T-helper 1 cell treated with Interleukin-12 subunit alpha and Interleukin-12 subunit beta and Interleukin-4 antibody, amounts not matched to agents 30 ng/mL and 1 ng/mL, for 36 hours (primary cell): ENCODE measurements around the gene TBX4. TPM values are rescaled to one million over a fixed set of nuclear protein-coding genes. Genes with fewer than 3 reads are reported as not detected.

Experiments used
- intact Hi-C: fragments of 100-400 bp; cut with micrococcal nuclease; formaldehyde crosslinking; loops from one replicate; pipeline ENCODE4 v1.15.1; 2024
- total RNA-seq: library from RNA; stranded (reverse); gene quantifications from 2 replicates; pipeline ENCODE4 v1.2.3, GENCODE V29; 2022

TBX4 gene
- total RNA-seq, 1 donor from 2014 or later, result not detected

DNA sequence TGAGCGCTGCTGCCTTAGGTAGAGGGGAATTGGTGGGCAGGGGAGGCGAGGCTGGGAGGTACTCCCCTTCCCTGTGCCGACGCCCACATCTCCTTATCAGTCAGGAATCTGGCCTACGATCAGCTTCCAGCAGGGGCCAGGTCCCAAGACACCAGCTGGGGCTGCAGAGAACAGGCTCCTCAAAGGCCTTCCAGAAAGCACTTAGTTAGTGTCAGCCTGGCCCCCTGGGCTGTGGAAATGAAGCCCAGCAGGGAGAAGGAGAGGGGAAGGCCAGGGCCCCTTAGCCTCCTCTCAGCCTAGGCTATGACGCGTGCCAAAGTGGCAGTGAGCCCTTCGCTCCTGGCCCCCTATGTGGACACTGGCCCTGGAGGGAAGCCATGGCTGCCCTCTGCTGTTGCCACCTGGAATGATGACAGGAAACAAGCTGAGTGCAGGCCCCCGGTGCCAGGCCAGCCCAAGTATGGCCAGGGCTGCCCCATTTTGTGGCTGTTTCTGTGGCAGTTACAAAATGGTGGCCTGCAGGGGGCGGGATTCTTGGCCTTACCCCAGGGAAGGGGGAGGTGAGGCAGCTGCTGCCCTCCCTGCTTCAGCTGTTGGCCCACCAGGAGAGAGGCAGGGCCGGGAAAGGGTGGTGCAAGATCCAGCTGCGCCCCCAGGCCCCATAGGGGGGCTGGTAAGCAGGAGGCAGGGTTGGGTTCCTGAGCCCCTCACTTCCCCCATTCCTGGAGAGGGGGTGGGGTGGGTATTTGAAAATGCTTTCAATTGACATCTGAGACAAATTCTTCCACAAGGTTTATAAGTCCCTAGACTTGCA is 11.3 kb downstream of the TBX4 start:
- intact Hi-C loops, result no loop called here

DNA sequence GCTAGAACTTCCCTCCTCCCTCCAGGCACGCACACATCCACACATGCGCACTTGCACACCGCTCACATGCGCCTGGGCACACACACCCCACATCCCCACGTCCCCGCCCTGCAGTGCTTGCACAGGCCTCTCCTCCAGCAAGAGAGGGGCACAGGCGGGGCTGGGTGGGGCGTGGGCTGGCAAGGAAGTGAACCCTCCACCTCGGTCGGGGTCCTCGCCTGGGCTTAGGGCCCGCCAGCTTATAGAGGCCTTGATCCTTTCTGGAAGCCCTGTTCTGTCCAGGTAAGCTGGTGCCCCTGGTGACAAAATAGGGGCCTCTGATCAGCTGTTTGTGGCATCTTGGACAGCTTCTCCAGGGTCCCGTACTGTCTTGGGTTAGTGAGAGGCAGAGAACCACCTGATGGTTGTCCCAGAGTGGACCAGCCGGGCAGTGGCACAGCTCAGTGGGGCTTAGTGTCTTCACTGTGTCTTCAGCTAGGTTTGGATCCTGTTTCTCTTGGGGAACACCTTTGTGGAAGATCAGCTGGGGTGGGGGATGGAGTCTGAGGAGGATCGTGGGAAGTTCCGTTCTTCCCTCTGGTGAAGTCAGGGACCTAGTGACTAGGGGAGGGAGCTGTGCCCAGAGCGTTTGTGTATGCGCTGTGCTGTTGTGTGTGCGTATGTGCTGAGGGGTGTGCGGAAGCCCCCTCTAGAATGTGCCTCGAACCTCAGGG is 12.1 kb downstream of the TBX4 start:
- intact Hi-C loops, result no loop called here

DNA sequence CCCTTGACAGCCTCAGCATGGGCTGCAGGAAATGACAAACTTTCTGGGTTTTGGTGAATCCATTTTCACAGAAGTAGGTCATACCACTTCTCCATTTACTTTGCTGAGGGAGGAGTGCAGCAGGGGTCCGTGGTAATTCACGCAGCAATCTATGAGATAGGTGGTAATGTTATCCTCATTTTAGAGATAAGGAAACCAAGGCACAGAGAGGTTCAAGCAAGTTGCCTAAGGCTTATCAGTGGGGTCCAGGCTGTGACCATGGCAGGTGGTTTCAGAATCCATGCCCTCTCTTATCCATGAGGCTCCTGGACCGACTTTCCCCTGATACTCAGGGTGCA is 12.6 kb downstream of the TBX4 start:
- intact Hi-C loops, result no loop called here

DNA sequence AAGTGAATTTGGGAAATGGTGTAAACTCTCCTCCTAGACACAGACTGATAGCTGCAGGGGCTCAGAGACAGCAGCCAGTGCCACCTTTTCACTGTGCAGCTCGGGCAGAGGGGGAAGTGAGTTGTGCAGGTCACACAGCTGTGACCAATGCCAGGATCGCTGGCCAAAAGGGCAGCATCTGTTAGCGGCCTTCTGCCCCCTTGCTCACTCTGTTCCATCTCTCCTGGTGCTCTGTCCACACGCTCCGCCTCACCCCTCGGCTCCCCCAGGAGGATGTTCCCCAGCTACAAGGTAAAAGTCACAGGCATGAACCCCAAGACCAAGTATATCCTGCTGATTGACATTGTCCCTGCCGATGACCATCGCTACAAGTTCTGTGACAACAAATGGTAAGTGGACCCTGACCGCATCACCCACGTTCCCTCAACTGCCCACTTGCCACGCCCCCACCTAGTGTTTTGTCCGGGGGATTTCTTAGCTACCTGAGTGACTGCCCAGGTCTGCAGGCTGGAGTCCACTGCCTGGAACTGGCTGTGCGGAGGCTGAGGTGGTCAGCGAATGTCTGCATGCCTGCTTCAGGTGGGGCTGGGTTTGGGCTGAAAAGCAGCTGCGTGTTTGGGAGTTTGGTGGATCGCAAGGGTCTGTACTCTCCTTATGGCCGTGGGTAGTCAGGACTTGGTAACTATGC is 13.5 kb downstream of the TBX4 start:
- intact Hi-C loops, result no loop called here

DNA sequence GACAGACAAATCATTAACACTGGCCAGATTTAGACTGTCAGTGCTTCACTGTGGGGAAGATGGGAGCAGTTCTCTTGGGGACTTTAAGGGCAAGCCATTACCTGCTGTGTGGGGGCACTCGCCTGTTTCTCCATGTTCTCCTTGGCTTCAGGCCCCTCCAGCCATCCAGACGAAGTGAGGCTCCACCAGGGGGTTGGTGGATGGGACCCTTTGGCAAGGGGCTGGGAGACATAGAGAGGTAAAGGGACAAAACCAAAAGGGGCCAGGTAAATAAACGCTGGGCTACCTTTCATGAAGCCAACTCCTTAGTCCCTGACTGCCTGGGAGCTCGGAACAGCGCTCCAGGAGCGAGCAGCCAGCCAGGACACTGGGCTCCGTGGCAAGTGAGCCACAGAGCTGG is 14.0 kb downstream of the TBX4 start:
- intact Hi-C loops, result no loop called here

DNA sequence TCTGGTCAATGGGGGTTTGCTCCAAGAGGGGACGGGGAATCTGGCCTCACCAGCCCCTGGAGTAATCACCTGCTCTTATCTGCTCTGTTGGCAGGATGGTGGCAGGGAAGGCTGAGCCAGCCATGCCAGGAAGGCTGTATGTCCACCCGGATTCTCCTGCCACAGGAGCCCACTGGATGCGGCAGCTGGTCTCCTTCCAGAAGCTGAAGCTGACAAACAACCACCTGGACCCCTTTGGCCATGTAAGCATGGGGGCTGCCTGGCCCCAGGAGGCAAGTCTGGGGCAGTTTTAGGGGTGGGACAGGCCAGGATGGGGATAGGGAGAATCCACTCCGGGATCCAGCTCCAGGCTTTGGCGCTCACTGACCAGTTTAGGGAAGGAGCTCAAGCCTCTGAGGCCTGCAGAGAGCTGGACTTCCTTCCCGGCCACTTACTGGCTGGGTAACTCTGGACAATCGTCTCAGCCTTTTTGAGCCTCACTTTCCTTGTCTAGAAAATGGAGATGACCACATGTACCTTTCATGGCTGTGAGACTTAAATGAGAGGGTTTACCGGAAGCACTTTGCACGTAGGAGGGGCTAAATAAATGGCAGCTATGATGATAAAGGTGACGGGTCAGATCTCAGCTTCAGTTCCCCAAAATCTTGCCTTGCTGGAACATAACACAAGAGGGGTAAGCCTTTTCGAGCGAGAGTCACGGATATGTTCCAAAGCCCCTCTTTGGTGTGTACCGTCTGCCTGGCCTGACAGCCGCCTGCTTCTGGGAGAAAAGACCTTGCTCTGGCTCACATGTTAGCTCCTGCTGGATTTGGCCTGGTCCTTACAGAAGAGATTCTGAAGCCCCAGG is 15.4 kb downstream of the TBX4 start:
- intact Hi-C loops, result no loop called here

DNA sequence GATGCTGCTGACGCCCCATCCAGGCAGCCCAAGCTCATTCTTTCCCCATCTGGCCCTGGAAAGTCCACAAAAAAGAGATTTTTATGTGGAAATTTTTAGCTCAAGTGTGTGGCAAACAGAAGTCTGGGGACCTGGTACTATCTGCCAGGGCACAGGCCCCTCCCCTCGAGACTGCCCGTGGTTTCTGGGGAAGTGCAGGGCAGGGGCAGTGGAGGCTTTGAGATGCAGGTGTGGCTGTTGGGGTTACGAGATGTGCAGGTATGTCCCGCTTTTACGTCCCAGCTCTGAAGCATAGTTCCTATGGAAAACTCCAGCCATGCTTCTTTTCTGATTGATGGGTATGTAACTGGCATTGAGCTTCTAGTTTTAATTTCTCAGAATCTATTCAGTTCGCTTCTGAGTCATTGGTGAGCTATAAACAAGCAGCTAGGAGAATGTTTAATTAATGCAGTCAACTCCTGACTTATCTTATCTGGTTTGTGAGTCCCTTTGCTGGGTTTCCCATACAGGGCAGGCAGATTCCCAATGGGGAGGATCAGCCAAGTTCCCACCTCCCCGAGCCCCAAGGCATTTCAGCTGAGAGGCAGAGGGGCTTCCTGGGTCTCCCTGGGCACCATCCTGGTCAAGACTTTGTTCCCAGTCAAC is 16.2 kb downstream of the TBX4 start:
- intact Hi-C loops, result no loop called here

DNA sequence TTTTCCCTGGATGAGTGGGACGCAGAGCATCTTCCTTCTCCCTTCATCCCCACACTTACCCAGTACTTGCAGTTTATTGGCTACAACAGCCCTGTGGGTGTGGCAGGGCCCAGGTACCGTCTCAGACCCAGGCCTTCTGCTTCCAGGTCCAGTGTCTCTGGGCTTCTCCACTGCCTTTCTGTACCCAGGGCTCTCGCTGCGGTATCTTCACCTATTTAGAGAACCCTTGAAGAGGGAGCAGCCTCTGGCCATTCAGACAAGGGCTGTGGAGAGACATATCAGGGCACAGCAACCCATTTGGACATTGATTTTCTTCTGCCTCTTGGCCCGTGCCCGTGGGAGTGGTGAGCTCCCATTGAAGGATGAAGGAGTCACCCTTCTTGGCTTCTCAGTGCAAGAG is 17.3 kb downstream of the TBX4 start:
- intact Hi-C loops, result no loop called here

DNA sequence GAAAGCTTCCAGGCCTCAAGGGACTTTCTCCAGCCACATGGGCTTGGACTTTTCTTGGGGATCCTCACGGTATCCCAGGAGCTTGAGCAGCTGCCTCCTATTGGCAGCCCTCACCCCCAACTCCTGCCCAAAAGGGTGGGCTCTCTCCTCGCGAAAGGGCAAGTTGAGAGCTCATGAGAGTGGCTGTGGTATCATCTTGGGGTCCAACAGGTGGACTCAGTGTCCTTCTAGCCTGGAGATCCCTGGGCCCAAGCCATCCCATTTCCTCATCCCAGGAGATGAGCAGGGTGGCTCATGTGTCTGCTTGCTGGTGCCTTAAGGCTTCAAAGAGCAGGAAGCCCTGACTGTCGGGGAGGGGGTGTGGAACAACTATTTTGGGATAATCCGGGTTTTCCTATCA is 17.7 kb downstream of the TBX4 start:
- intact Hi-C loops, result no loop called here

DNA sequence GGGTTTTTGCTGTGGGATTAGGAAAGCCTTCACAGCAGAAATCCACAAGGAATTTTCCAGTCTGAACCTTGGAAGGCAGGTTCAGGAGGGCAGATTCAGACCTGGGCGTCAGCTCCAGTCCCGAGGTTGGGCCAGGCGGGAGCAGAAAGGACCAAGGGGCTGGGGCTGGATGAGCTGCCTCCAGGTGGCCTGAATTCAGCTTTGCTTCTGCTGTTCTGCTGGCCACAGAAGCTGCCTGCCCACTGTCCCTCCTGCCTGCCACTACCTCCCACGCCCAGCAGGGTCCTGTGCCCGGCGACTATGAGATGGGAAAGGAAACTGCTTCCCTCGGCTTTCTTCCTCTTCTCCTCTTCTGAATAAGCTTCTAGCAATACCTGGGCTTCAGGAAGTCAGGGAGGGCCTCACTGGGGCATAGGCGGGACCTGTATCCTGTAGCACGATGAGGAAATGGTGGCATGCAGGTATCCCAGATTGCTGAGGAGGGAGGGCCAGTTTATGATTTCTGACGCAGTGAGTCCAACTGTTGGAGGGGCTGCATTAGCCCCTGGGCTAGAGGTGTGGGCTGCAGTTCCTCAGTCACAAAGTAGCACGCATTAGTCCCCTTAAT is 18.4 kb downstream of the TBX4 start:
- intact Hi-C loops, result no loop called here

DNA sequence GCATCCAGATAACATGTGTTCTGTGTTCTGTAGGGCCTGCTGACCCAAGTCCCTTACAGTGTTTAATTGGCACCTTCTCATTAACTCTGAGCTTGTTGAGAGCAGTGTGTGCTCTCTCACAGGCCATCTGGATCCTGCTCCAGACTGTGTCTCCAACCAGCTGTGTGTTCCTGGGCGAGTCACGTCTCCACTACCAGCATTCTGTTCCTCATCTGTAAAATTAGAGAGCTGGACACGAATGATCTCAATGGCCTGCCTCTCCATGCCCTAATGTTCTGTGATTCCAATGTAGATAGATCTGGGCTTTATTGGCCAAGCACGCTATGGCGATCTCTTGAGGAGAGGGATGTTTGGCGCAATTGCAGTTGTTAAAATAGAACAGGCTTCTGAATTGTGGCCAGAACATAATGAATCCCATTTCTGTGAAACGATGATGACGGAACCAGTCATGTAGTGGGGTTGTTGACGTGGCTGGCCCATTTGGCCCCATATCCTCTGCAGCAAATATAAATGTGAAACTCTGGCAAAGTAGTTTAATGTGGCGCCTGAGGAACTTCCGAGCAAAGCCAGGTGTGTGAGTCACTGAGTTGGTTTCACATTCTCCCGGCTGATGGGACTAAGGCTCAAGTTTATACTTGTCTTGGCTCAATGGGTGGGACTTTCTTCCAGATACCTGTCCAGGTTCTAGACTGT is 22.2 kb downstream of the TBX4 start:
- intact Hi-C loops, result no loop called here

DNA sequence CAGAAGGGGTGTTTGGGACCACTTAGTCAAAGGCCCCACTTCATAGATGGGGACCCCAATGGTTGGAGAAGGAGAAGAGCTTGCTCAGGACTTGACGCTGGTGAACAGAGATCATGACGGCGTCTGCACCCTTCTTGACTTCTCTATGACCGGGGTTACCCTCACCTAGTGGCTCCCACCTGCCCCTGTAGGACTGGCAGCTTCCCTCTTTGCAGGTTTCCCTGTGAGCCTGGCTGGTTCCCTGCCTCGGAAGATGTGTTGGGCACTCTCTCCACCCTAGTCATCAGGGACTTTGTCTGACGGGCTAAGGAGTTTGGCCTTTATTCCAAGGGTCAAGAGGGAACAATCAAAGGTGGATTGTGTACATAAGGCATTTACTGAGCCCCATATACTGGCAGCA is 22.7 kb downstream of the TBX4 start:
- intact Hi-C loops, result no loop called here

DNA sequence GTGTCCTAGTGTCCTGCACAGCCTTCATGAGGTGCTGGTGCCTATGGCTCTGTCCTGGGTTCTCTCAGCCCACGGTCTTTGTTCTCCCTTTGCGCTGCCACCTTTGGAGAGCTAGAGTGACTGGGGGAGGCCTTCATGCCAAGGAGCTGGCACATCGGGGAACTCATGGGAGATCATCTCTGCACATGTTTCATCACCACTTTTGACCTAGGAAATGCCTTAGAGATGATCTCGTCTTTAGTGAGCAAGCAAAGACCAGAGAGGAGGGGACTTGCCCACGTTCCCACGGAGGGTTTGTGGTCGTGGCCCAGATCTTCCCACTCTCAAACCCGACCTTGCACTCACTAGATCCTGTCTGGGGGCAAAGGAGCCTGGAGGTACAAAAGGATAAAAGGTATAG is 23.5 kb downstream of the TBX4 start:
- intact Hi-C loops, result no loop called here

DNA sequence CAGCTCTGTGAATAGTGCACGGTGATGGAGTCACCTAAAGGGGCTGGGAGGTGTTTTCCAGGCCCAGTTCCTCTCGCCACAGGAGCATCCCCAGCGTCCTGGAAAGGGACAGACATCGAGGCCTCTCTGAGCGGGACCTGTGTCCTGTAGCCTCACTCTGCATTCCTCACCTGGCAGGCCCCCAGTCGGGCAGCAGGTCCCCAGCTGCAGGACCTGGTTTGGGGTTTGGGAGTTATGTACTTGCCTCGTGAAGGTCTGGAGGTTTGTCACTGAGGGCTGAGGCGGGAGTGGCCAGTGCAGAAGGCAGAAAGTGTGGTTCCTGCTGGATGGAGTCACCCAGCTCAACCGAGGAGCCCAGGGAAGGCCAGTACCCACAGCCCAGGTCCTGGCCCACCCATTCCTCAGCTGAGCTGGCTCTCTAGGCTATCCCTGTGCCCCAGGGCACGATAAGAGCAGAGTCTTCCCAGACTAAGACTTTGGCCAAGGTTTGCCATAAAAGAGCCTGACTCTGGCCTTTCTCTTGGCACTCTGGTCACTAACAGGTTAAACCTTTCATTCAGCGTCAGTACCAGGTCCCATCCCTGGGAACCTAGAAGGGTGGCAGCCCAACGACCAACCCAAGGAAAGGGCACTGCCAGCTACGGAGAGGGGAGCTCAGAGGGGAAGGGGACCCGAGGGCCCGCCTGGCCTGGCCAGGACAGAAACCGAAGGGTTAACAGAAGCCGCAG is 24.4 kb downstream of the TBX4 start:
- intact Hi-C loops, result no loop called here

DNA sequence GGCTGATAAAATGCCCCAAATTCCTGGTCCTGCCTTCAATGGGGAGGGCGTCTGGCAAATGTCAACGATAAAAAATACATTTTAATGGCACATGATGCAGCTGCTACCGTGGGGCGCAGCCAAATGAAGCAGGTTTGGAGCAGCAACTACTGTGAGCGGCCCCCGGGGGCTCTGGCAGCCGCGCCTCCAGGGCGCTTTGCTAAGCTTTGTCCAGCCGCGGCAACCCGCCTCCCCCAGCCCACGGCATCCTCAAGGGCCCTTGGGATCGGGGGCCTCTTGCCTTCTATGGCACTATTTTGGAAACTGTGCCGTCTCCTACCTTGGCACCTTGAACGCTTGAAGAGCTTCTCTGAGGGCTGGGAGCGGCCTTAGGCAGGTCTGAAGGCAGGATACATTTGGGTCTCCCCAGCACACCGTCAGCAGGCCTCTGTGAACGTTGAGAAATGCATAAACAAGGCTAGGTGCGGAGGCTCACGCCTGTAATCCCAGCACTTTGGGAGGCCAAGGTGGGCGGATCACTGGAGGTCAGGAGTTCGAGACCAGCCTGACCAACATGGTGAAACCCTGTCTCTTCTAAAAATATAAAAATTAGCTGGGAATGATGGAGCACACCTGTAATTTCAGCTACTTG is 25.1 kb downstream of the TBX4 start:
- intact Hi-C loops, result no loop called here

DNA sequence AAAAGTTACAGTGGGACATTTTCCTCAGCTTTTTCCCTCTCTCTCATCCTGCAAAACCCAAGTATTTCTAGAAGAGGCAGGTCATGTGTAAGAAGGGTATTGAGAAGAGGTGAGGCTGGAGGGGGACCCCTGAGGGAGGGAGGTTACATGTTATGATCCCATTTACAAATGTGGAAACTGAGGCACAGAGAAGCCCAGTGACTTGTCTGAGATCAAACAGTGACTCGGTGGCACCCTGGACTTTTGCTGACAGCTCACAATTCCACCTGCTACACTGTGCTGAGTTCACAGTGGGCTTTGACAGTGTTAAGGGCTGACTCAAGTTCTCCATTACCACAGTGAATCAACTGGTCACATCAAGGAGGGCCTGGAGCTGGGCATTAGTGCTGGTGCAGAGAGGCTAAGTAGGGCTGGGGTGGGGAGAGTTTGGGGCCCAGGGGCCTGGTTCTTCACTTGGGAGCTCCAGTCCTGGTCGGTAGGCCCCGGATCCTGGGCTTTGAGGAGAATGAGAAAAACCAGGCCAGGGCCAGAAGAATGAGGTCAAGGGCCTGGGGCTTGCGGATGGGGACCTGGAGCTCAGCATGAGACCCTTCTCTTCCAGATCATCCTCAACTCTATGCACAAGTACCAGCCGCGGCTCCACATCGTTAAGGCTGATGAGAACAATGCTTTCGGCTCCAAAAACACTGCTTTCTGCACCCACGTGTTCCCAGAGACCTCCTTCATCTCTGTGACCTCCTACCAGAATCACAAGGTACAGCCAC is 26.0 kb downstream of the TBX4 start:
- intact Hi-C loops, result no loop called here

DNA sequence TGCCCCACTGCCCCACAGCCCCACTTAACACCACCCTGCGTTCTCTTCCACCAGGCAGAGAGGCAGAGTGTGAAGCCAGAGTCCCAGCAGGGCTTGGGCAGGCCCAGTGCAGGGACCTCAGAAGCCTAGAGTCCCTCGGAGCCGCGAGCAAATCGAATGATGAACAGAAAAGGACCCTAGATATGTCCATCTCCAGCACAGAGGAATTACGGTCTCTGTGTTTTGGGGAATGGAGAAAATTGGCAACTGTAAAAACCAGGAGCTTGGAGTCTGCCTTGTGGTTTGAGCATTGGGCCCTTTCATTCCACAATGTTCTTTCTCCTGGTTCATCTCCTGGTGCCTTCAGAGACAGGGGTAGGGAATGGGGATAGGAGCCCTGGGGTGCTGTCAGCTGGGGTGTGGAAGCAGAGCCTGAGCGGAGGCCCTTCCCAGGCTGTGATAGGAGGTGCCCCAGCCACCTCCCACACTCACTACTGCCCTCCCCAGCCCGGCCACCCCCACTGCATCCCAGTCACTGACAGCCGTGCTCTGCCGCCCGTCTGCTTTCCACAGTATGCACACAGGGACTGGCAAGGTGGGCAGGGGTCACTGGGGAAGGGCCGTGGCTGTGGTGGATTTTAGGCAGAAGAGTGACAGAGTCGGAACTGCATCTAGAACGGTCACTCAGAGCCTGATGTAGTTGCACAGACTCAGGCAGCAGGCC is 26.7 kb downstream of the TBX4 start:
- intact Hi-C loops, result no loop called here
